Mesothelial cell of epicardium (in vitro differentiated cells): ENCODE results near the gene SYTL1. TPM values are rescaled to one million over a fixed set of nuclear protein-coding genes. Genes with fewer than 3 reads are reported as not detected.

Experiments
- DNase-seq, 2 experiments: peaks; one replicate each; pipeline ENCODE4 v3.0.0; 2021; ENCODE audit warnings: low spot score in 2 of 2; ENCODE audit not compliant: unreplicated experiment in 2 of 2
- H3K27ac Mint-ChIP-seq: 2 replicates; pipeline ENCODE4 v1.8.0; 2021; ENCODE audit warnings: mixed read lengths
- H3K27me3 Mint-ChIP-seq: 2 replicates; pipeline ENCODE4 v1.8.0; 2021; ENCODE audit warnings: low read depth, mixed read lengths
- H3K36me3 Mint-ChIP-seq: 2 replicates; pipeline ENCODE4 v1.8.0; 2021; ENCODE audit warnings: mixed read lengths
- H3K4me1 Mint-ChIP-seq: 2 replicates; pipeline ENCODE4 v1.8.0; 2021; ENCODE audit warnings: mixed read lengths
- H3K4me3 Mint-ChIP-seq: 2 replicates; pipeline ENCODE4 v1.8.0; 2021; ENCODE audit warnings: mild to moderate bottlenecking, moderate library complexity, mixed read lengths
- H3K9me3 Mint-ChIP-seq: 2 replicates; pipeline ENCODE4 v1.8.0; 2021; ENCODE audit warnings: mixed read lengths
- CTCF ChIP-seq: fragments of 200-600 bp; sonication (generic); IDR thresholded peaks from one replicate; pipeline ENCODE4 v1.5.0; 2021; ENCODE audit warnings: antibody characterized with exemption; ENCODE audit not compliant: unreplicated experiment
- total RNA-seq: library from RNA; stranded (reverse); gene quantifications from 3 replicates; pipeline ENCODE4 v1.2.1, GENCODE V29; 2021

Gene SYTL1
- total RNA-seq, 1 donor from 2014 or later = 42.8 TPM

- Mint-ChIP-seq H3K4me3 (no peak overlapping the region), H3K4me1 (peaks cover 20% of the 10 kb centered on the region), H3K9me3 (no peaks in the 10 kb centered on the region), H3K27me3 (no peaks in the 10 kb centered on the region), H3K27ac (no peak overlapping the region), H3K36me3 (no peaks in the 10 kb centered on the region)
- DNase-seq = no peak
- TF ChIP-seq CTCF = no peak
These were observed 57.6 kb downstream of the SYTL1 start for GRCh38 chr1:27399251-27400025.

- peaks cover 20% of the 10 kb centered on the region for H3K4me1 Mint-ChIP-seq
- no peak overlapping the region for H3K27ac Mint-ChIP-seq
- TF ChIP-seq CTCF = no peak
- no peak overlapping the region for H3K4me3 Mint-ChIP-seq
- no peaks in the 10 kb centered on the region for H3K9me3 Mint-ChIP-seq
- H3K27me3 Mint-ChIP-seq = no peaks in the 10 kb centered on the region
- no peaks in the 10 kb centered on the region for H3K36me3 Mint-ChIP-seq
- DNase-seq = no peak
These were observed 58.5 kb downstream of the SYTL1 start for GRCh38 chr1:27400082-27400962.

- Mint-ChIP-seq H3K36me3 (no peaks in the 10 kb centered on the region), H3K9me3 (no peaks in the 10 kb centered on the region), H3K4me1 (peaks cover 20% of the 10 kb centered on the region), H3K27ac (no peak overlapping the region), H3K27me3 (no peaks in the 10 kb centered on the region), H3K4me3 (no peak overlapping the region)
- no peak for TF ChIP-seq CTCF
- DNase-seq = no peak
These were observed 59.1 kb downstream of the SYTL1 start for GRCh38 chr1:27400963-27401341.

- no peak for DNase-seq
- H3K36me3 Mint-ChIP-seq = peaks cover 2% of the 10 kb centered on the region
- H3K27me3 Mint-ChIP-seq = no peaks in the 10 kb centered on the region
- peaks cover 20% of the 10 kb centered on the region for H3K4me1 Mint-ChIP-seq
- no peak overlapping the region for H3K4me3 Mint-ChIP-seq
- no peaks in the 10 kb centered on the region for H3K9me3 Mint-ChIP-seq
- H3K27ac Mint-ChIP-seq = peak overlapping the region; percentile 50
- TF ChIP-seq CTCF = no peak
These were observed 60.5 kb downstream of the SYTL1 start for GRCh38 chr1:27402349-27402754.

- H3K4me1 Mint-ChIP-seq = peaks cover 20% of the 10 kb centered on the region
- DNase-seq = no peak
- H3K4me3 Mint-ChIP-seq = no peak overlapping the region
- H3K27me3 Mint-ChIP-seq = no peaks in the 10 kb centered on the region
- TF ChIP-seq CTCF = no peak
- peak overlapping the region; percentile 50 for H3K27ac Mint-ChIP-seq
- H3K9me3 Mint-ChIP-seq = no peaks in the 10 kb centered on the region
- H3K36me3 Mint-ChIP-seq = peaks cover 8% of the 10 kb centered on the region
These were observed 61.4 kb downstream of the SYTL1 start for GRCh38 chr1:27403065-27403726.

Other genes starting within 250 kb of the SYTL1 start
- gene SLC9A1, start 186.9 kb upstream of the SYTL1 start, total RNA-seq = 32.5 to 34.6 TPM (median 33.9 TPM) in 3 replicates
- gene WDTC1, start 107.4 kb upstream of the SYTL1 start, total RNA-seq = 40.2 to 42.2 TPM (median 41.3 TPM) in 3 replicates
- gene TMEM222, start 19.9 kb upstream of the SYTL1 start, total RNA-seq = 36.0 to 39.1 TPM (median 37.2 TPM) in 3 replicates
- 10.3 to 13.7 TPM (median 11.8 TPM) in 3 replicates for gene MAP3K6, start 24.9 kb downstream of the SYTL1 start, total RNA-seq
- 0.22 to 0.24 TPM in 2 of 3 replicates, not detected in the other for gene FCN3, start 32.8 kb downstream of the SYTL1 start, total RNA-seq
- 0.45 to 1.3 TPM (median 0.61 TPM) in 3 replicates for gene CD164L2, start 41.3 kb downstream of the SYTL1 start, total RNA-seq
- gene GPR3, start 50.6 kb downstream of the SYTL1 start, total RNA-seq = 1.7 to 2.3 TPM (median 1.7 TPM) in 3 replicates
- 97.8 to 102 TPM (median 99.3 TPM) in 3 replicates for gene WASF2, start 148.1 kb downstream of the SYTL1 start, total RNA-seq